Activated CD4-positive, alpha-beta memory T cell treated with anti-CD3 and anti-CD28 coated beads for 36 hours (primary cell): ENCODE measurements around the gene MPC1L. TPM values are rescaled to one million over a fixed set of nuclear protein-coding genes. Genes with fewer than 3 reads are reported as not detected.

Experiments
- CTCF ChIA-PET: fragments of 350-600 bp; sonication (Branson Sonifier 250); formaldehyde crosslinking; loops from one replicate; lab custom pipeline; 2021; ENCODE audit warnings: antibody characterized with exemption, inconsistent platforms; lab: Charles Lee
- POLR2A ChIA-PET: fragments of 350-600 bp; sonication (Branson Sonifier 250); formaldehyde crosslinking; loops from one replicate; lab custom pipeline; 2021; ENCODE audit warnings: antibody characterized with exemption; lab: Charles Lee
- DNase-seq: peaks from one replicate; pipeline ENCODE4 v3.0.0-alpha.2; 2020
- H3K27ac Mint-ChIP-seq: one replicate; pipeline ENCODE4 v1.8.0; 2021; ENCODE audit warnings: mixed read lengths
- H3K27me3 Mint-ChIP-seq: one replicate; pipeline ENCODE4 v1.8.0; 2021; ENCODE audit warnings: mixed read lengths
- H3K36me3 Mint-ChIP-seq: one replicate; pipeline ENCODE4 v1.8.0; 2021; ENCODE audit warnings: mixed read lengths
- H3K4me1 Mint-ChIP-seq: one replicate; pipeline ENCODE4 v1.8.0; 2021; ENCODE audit warnings: low read depth, mixed read lengths
- H3K4me3 Mint-ChIP-seq: one replicate; pipeline ENCODE4 v1.8.0; 2021; ENCODE audit warnings: mild to moderate bottlenecking, mixed read lengths
- H3K9me3 Mint-ChIP-seq: one replicate; pipeline ENCODE4 v1.8.0; 2021; ENCODE audit warnings: mixed read lengths
- intact Hi-C: fragments of 100-400 bp; cut with micrococcal nuclease; formaldehyde crosslinking; loops from one replicate; pipeline ENCODE4 v1.15.1; 2023
- total RNA-seq, 2 experiments: library from RNA; stranded (reverse); gene quantifications; one replicate each; pipeline ENCODE4 v1.2.3, GENCODE V29; 2021

Gene MPC1L
- total RNA-seq, 2 experiments from 2014 or later = not detected

DNA sequence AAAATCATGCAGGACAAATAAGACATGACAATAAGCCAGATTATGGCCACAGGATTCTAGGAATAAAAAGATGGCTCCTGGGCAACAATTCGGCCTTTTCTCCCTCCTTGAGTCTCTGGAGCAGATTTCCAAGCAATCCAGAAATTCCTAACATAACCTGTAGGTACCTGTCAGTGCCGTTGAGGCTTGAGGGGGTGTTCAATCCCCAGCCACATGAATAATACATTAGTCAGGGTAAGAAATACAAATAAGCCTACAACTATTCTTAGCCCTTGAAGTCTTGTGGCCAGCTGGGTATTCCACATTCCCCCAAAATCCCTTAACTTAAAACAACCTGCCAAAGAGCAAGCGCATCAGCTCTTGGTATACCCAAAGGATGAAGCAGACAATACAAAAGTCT, 14.5 kb downstream of the MPC1L start:
- H3K4me1 Mint-ChIP-seq = peaks cover 24% of the 10 kb centered on the region

DNA sequence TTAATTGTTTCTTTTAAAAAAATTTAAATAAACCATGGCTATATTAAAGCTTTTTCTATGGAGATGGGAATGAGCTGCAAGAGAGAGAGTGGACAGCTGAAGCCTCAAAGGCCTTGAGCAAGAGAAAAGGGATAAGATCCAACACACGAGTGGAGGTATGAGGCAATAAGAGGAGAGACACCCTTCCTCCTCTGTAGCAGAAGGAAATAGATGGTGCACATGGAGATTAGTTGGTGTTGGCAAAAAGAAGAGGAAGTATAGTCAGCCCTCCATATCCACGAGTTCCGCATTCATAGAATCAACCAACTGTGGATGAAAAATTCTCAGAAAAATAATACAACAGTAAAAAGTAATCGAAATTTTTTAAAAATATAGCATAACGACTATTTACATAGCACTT, 20.9 kb downstream of the MPC1L start:
- DNase-seq = no peak
- CTCF ChIA-PET = interaction anchor here (1.7 to 2.1 kb wide), 2 partner anchors 100 to 105 kb away, joined by 5 to 6 read pairs; no protein-coding TSS in a partner anchor
- Mint-ChIP-seq H3K9me3 (no peaks in the 10 kb centered on the region), H3K27ac (no peak overlapping the region), H3K27me3 (no peaks in the 10 kb centered on the region), H3K36me3 (peaks cover 14% of the 10 kb centered on the region), H3K4me1 (peaks cover 28% of the 10 kb centered on the region), H3K4me3 (no peak overlapping the region)
- POLR2A ChIA-PET = no interaction called here
- intact Hi-C loops = loop anchor here (2.0 kb wide), 1 partner anchor 99 kb away; no protein-coding TSS in a partner anchor

More for the DNA sequence above, 14.5 kb downstream of the MPC1L start:
- no peak for DNase-seq
- H3K36me3 Mint-ChIP-seq = peaks cover 33% of the 10 kb centered on the region
- no peak overlapping the region for H3K27ac Mint-ChIP-seq
- no peaks in the 10 kb centered on the region for H3K27me3 Mint-ChIP-seq
- no peaks in the 10 kb centered on the region for H3K9me3 Mint-ChIP-seq
- ChIA-PET CTCF (no interaction called here), POLR2A (no interaction called here)
- H3K4me3 Mint-ChIP-seq = no peak overlapping the region
- intact Hi-C loops = no loop called here

GRCh38 chrX:40644821-40645358, 21.7 kb downstream of the MPC1L start:
- peak overlapping the region; percentile 97 for H3K27ac Mint-ChIP-seq
- H3K36me3 Mint-ChIP-seq = peaks cover 14% of the 10 kb centered on the region
- ChIA-PET CTCF (interaction anchor here (1.7 to 1.8 kb wide), 2 partner anchors 100 to 101 kb away, joined by 5 to 7 read pairs; no protein-coding TSS in a partner anchor), POLR2A (no interaction called here)
- H3K9me3 Mint-ChIP-seq = no peaks in the 10 kb centered on the region
- H3K4me1 Mint-ChIP-seq = peaks cover 28% of the 10 kb centered on the region
- no peaks in the 10 kb centered on the region for H3K27me3 Mint-ChIP-seq
- DNase-seq = peak; percentile 61
- intact Hi-C loops = loop anchor here (2.0 kb wide), 1 partner anchor 100 kb away; no protein-coding TSS in a partner anchor
- peak overlapping the region; percentile 82 for H3K4me3 Mint-ChIP-seq

DNA sequence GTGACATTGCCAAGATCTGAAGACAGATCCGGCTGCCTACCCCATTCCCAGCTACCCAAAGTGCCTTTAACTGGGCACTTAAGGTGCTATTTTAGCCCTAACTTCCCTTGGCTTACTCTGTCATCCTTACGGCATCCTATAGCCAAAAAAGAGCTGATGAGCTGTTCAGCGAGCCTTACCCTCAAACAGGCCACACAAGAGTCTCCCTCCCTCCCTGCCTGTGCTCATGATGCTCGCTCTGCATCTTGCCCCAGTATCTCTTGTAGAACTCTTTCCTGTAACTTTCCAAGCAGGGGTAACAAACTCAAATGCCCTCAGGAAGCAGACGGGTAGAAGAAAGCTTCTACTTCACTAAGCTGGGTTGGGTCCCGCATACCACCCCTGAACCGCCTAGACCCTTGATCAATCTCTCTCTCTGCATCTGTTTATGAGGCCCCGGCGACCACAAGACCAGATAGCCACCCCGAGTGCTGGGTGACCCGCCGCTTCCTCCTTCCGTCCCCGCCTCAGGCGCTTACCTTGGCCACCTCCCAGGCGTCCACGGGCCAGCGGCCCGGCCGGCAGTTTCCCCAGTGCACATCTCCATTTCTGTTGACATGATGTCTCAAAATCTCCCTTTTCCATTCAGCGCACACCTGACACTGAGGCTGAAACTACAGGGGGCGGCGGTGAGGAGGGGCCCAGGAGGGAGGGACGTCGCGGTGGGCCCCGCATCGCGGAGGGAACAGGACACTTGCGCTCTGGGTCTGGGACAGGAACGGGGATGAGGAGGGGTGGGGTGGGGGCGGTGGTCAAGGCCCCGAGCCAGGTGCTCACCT, 23.5 kb downstream of the MPC1L start:
- POLR2A ChIA-PET = interaction anchor here (0.6 to 2.0 kb wide), 3 partner anchors 57 to 630 kb away, joined by 3 to 9 read pairs (median 4); partner anchors contain the start of gene USP9X
- Mint-ChIP-seq H3K4me3 (peak overlapping the region; percentile 96), H3K27me3 (no peaks in the 10 kb centered on the region)

GRCh38 chrX:40647307-40648197, 24.3 kb downstream of the MPC1L start, which contains the start of gene CXorf38:
Gene CXorf38, minus strand, starts transcription at chrX:40647561. Its CDS starts 41 bp downstream, at chrX:40647520.
- intact Hi-C loops = loop anchor here (1.0 to 2.0 kb wide), 6 partner anchors 67 to 470 kb away; partner anchors contain the start of genes ATP6AP2, MED14 and USP9X
- H3K4me1 Mint-ChIP-seq = peaks cover 19% of the 10 kb centered on the region
- H3K9me3 Mint-ChIP-seq = no peaks in the 10 kb centered on the region
- H3K27me3 Mint-ChIP-seq = no peaks in the 10 kb centered on the region
- peaks cover 7% of the 10 kb centered on the region for H3K36me3 Mint-ChIP-seq
- H3K27ac Mint-ChIP-seq = peak within 1 kb of the TSS; percentile 94
- ChIA-PET POLR2A (interaction anchor here (2.0 kb wide), 1 partner anchor 437 kb away, joined by 9 read pairs; the partner anchor contains the start of gene USP9X), CTCF (interaction anchor here (1.9 kb wide), 1 partner anchor 146 kb away, joined by 15 read pairs; no protein-coding TSS in a partner anchor)
- H3K4me3 Mint-ChIP-seq = peak within 1 kb of the TSS; percentile 96
- peak; percentile 94 for DNase-seq

More for the DNA sequence above, 23.5 kb downstream of the MPC1L start:
- DNase-seq = peak; percentile 41
- no peaks in the 10 kb centered on the region for H3K9me3 Mint-ChIP-seq
- CTCF ChIA-PET = interaction anchor here (1.8 to 1.9 kb wide), 2 partner anchors 102 to 147 kb away, joined by 7 to 15 read pairs; no protein-coding TSS in a partner anchor
- peak overlapping the region; percentile 94 for H3K27ac Mint-ChIP-seq
- intact Hi-C loops = loop anchor here (1.0 to 2.0 kb wide), 6 partner anchors 66 to 471 kb away; partner anchors contain the start of genes ATP6AP2, MED14 and USP9X
- H3K36me3 Mint-ChIP-seq = peaks cover 14% of the 10 kb centered on the region
- H3K4me1 Mint-ChIP-seq = peaks cover 27% of the 10 kb centered on the region

GRCh38 chrX:40651620-40652223, 28.5 kb downstream of the MPC1L start:
- DNase-seq = peak; percentile 73
- no peaks in the 10 kb centered on the region for H3K9me3 Mint-ChIP-seq
- ChIA-PET POLR2A (interaction anchor here (0.6 to 1.0 kb wide), 2 partner anchors 143 to 267 kb away, joined by 3 read pairs; no protein-coding TSS in a partner anchor), CTCF (interaction anchor here (0.6 to 4.8 kb wide), 27 partner anchors 10 to 601 kb away, joined by 3 to 79 read pairs (median 4); partner anchors contain the start of gene MED14)
- intact Hi-C loops = loop anchor here (1.0 kb wide), 1 partner anchor 143 kb away; no protein-coding TSS in a partner anchor
- no peak overlapping the region for H3K4me3 Mint-ChIP-seq
- no peaks in the 10 kb centered on the region for H3K27me3 Mint-ChIP-seq
- H3K4me1 Mint-ChIP-seq = peaks cover 1% of the 10 kb centered on the region
- H3K27ac Mint-ChIP-seq = no peak overlapping the region
- H3K36me3 Mint-ChIP-seq = peaks cover 2% of the 10 kb centered on the region

- no peak overlapping the region for H3K4me3 Mint-ChIP-seq
- no peaks in the 10 kb centered on the region for H3K27me3 Mint-ChIP-seq
- DNase-seq = no peak
- H3K9me3 Mint-ChIP-seq = no peaks in the 10 kb centered on the region
- no peaks in the 10 kb centered on the region for H3K36me3 Mint-ChIP-seq
- ChIA-PET CTCF (interaction anchor here (0.9 to 4.8 kb wide), 4 partner anchors 108 to 528 kb away, joined by 4 to 79 read pairs (median 16); no protein-coding TSS in a partner anchor), POLR2A (no interaction called here)
- intact Hi-C loops = no loop called here
- no peak overlapping the region for H3K27ac Mint-ChIP-seq
- H3K4me1 Mint-ChIP-seq = peaks cover 1% of the 10 kb centered on the region
These were observed 29.4 kb downstream of the MPC1L start for GRCh38 chrX:40652664-40653063.

- no peaks in the 10 kb centered on the region for H3K9me3 Mint-ChIP-seq
- H3K36me3 Mint-ChIP-seq = no peaks in the 10 kb centered on the region
- no peak overlapping the region for H3K27ac Mint-ChIP-seq
- DNase-seq = no peak
- peaks cover 1% of the 10 kb centered on the region for H3K4me1 Mint-ChIP-seq
- ChIA-PET POLR2A (no interaction called here), CTCF (interaction anchor here (2.1 to 4.8 kb wide), 3 partner anchors 109 to 527 kb away, joined by 5 to 79 read pairs (median 27); no protein-coding TSS in a partner anchor)
- intact Hi-C loops = no loop called here
- H3K27me3 Mint-ChIP-seq = no peaks in the 10 kb centered on the region
- H3K4me3 Mint-ChIP-seq = no peak overlapping the region
These were observed 30.3 kb downstream of the MPC1L start for GRCh38 chrX:40653535-40653934.

GRCh38 chrX:40660381-40660780, 37.2 kb downstream of the MPC1L start:
- no peaks in the 10 kb centered on the region for H3K4me1 Mint-ChIP-seq
- H3K27me3 Mint-ChIP-seq = no peaks in the 10 kb centered on the region
- peaks cover 10% of the 10 kb centered on the region for H3K36me3 Mint-ChIP-seq
- no peaks in the 10 kb centered on the region for H3K9me3 Mint-ChIP-seq
- H3K4me3 Mint-ChIP-seq = no peak overlapping the region
- intact Hi-C loops = no loop called here
- POLR2A ChIA-PET = no interaction called here
- no peak overlapping the region for H3K27ac Mint-ChIP-seq
- CTCF ChIA-PET = no interaction called here
- no peak for DNase-seq

DNA sequence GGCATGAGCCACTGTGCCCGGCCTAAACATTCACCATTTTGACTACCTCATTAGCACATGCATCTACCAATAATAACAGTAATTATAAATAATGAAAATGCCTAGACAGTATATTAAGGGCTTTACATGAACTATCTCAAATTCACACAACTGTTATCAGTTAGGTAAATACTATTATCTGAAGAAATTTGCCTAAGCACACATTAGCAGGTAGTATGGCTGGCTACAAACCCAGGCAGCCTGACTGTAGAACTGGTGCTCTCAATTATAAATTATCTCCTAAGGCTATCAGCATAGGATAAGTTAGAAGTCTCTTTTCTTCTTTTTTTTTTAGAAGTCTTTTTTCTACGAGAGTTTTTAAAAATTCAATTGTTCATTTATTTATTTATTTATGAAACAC, 38.3 kb downstream of the MPC1L start:
- Mint-ChIP-seq H3K4me3 (no peak overlapping the region), H3K9me3 (no peaks in the 10 kb centered on the region), H3K27ac (no peak overlapping the region), H3K27me3 (no peaks in the 10 kb centered on the region), H3K4me1 (no peaks in the 10 kb centered on the region), H3K36me3 (peaks cover 13% of the 10 kb centered on the region)
- no peak for DNase-seq
- ChIA-PET POLR2A (no interaction called here), CTCF (interaction anchor here (0.9 kb wide), 1 partner anchor 10 kb away, joined by 3 read pairs; no protein-coding TSS in a partner anchor)
- intact Hi-C loops = no loop called here
